Activated CD4-positive, CD25-positive, alpha-beta regulatory T cell (primary cell): ENCODE measurements around the gene LHFPL2.

Experiments
- DNase-seq, 4 experiments: peaks; one replicate each; lab custom pipeline; 2025; lab: John Stamatoyannopoulos, UW

LHFPL2 gene

GRCh38 chr5:78618303-78618702 is 30.3 kb downstream of the LHFPL2 start:
- no peak for DNase-seq

GRCh38 chr5:78615697-78616096 is 32.9 kb downstream of the LHFPL2 start:
- no peak for DNase-seq

- no peak for DNase-seq
Observed at GRCh38 chr5:78614816-78615215, 33.8 kb downstream of the LHFPL2 start.

GRCh38 chr5:78613756-78614155 is 34.8 kb downstream of the LHFPL2 start:
- no peak for DNase-seq

GRCh38 chr5:78613151-78613533 is 35.4 kb downstream of the LHFPL2 start:
- DNase-seq, result no peak

GRCh38 chr5:78612227-78613150 is 36.1 kb downstream of the LHFPL2 start:
- no peak for DNase-seq

- DNase-seq, result no peak
Observed at GRCh38 chr5:78611126-78611605, 37.4 kb downstream of the LHFPL2 start.

GRCh38 chr5:78610636-78611035 is 37.9 kb downstream of the LHFPL2 start:
- no peak for DNase-seq

GRCh38 chr5:78610163-78610583 is 38.4 kb downstream of the LHFPL2 start:
- DNase-seq, result no peak

- no peak for DNase-seq
Observed at GRCh38 chr5:78607864-78608263, 40.7 kb downstream of the LHFPL2 start.

GRCh38 chr5:78606241-78606640 is 42.3 kb downstream of the LHFPL2 start:
- no peak for DNase-seq

- DNase-seq, result no peak
Observed at GRCh38 chr5:78605611-78606010, 43.0 kb downstream of the LHFPL2 start.

GRCh38 chr5:78604689-78605285 is 43.8 kb downstream of the LHFPL2 start:
- no peak for DNase-seq

- no peak for DNase-seq
Observed at GRCh38 chr5:78603636-78604175, 44.9 kb downstream of the LHFPL2 start.

GRCh38 chr5:78602400-78602799 is 46.2 kb downstream of the LHFPL2 start:
- no peak for DNase-seq

GRCh38 chr5:78601559-78602314 is 46.8 kb downstream of the LHFPL2 start:
- no peak for DNase-seq

GRCh38 chr5:78600687-78601414 is 47.7 kb downstream of the LHFPL2 start:
- no peak for DNase-seq

GRCh38 chr5:78598973-78599372 is 49.6 kb downstream of the LHFPL2 start:
- no peak for DNase-seq

GRCh38 chr5:78597974-78598371 is 50.6 kb downstream of the LHFPL2 start:
- no peak for DNase-seq

- no peak for DNase-seq
Observed at GRCh38 chr5:78597068-78597973, 51.3 kb downstream of the LHFPL2 start.
